Upper lobe of right lung (tissue), 1 donor: Measurements from ENCODE around the gene PSAP. TPM values are rescaled to one million over a fixed set of nuclear protein-coding genes. Genes with fewer than 3 reads are reported as not detected.

Experiments
- ATAC-seq: fragments of 200-7000 bp; cut with Tn5 transposase; one replicate; pipeline ENCODE4 v1.9.1; 2020; ENCODE audit warnings: mild to moderate bottlenecking, moderate library complexity
- DNase-seq: peaks from one replicate; pipeline ENCODE4 v3.0.0-alpha.2; 2020
- H3K27ac ChIP-seq: fragments of 200-600 bp; one replicate; pipeline ENCODE4 v1.8.0; 2022
- H3K27me3 ChIP-seq: fragments of 200-600 bp; one replicate; pipeline ENCODE4 v1.8.0; 2022; ENCODE audit warnings: mild to moderate bottlenecking
- H3K36me3 ChIP-seq: fragments of 200-600 bp; one replicate; pipeline ENCODE4 v1.8.0; 2022
- H3K4me1 ChIP-seq: fragments of 200-600 bp; one replicate; pipeline ENCODE4 v1.8.0; 2022
- H3K4me3 ChIP-seq: fragments of 200-600 bp; one replicate; pipeline ENCODE4 v1.8.0; 2022; ENCODE audit warnings: mild to moderate bottlenecking
- H3K9me3 ChIP-seq: fragments of 200-600 bp; one replicate; pipeline ENCODE4 v1.8.0; 2022
- intact Hi-C: fragments of 100-400 bp; cut with DNase I; formaldehyde crosslinking; loops from one replicate; pipeline ENCODE4 v1.11.0; 2022
- total RNA-seq: library from RNA; stranded (reverse); fragmentation: NEBNext Ultra II Directional; extraction: Animal tissue kit (Norgen Biotek cat#: 25700); gene quantifications from one replicate; pipeline ENCODE4 v1.2.1, GENCODE V29; 2021
- TF ChIP-seq, protein P1 (sequence below): fragments of 200-600 bp; IDR thresholded peaks from one replicate; pipeline ENCODE4 v1.8.0; 2022; ENCODE audit warnings: antibody characterized with exemption
- donor health status: DM: no; HTN: yes; CAD: no; lungs with severe emphysema.

Gene PSAP
- total RNA-seq, 1 donor from 2014 or later: 1,464 TPM

DNA sequence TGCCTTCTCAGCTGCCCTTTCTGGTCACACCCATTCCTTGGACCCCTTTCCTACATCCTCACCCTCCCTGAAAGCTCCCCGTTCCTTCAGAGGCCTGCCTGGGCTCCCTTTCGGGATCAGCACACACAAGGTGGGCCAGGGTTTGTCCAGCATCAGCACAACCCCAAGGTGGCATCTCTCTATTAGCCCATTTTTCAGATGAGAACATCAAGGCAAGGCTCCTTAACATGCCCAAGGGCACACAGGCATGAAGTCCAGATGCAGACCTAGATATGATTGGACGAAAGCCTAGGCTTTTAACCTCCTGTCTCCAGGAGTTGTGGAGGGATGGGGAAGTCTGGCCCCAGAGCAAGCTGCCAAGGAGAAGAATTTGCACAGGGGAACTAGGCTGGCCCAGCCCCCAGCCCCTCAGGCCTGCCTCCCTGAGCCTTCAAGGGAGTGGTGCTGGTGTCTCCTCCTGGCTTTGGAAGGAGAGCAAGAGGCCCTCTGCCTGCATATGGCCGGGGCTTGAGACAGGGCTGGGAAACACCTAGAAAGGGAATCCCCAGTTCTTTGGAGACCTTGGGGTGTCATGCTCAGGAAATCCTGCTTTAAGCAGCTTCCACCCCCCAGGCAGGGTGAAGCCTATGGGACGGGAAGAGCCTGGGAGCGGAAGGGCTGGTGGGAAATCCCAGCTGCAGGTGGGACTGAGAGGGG lies 68.7 kb downstream of the PSAP start:
- Histone ChIP-seq H3K27me3 (no peaks in the 10 kb centered on the region), H3K4me3 (no peak overlapping the region), H3K27ac (no peak overlapping the region), H3K4me1 (peaks cover 10% of the 10 kb centered on the region), H3K36me3 (no peaks in the 10 kb centered on the region), H3K9me3 (no peaks in the 10 kb centered on the region)
- intact Hi-C loops: no loop called here
- DNase-seq: no peak
- TF ChIP-seq, protein P1, sequence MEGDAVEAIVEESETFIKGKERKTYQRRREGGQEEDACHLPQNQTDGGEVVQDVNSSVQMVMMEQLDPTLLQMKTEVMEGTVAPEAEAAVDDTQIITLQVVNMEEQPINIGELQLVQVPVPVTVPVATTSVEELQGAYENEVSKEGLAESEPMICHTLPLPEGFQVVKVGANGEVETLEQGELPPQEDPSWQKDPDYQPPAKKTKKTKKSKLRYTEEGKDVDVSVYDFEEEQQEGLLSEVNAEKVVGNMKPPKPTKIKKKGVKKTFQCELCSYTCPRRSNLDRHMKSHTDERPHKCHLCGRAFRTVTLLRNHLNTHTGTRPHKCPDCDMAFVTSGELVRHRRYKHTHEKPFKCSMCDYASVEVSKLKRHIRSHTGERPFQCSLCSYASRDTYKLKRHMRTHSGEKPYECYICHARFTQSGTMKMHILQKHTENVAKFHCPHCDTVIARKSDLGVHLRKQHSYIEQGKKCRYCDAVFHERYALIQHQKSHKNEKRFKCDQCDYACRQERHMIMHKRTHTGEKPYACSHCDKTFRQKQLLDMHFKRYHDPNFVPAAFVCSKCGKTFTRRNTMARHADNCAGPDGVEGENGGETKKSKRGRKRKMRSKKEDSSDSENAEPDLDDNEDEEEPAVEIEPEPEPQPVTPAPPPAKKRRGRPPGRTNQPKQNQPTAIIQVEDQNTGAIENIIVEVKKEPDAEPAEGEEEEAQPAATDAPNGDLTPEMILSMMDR: no peak
- ATAC-seq: no peak

- Histone ChIP-seq H3K27ac (no peak overlapping the region), H3K27me3 (no peaks in the 10 kb centered on the region), H3K4me3 (no peak overlapping the region), H3K4me1 (peaks cover 23% of the 10 kb centered on the region), H3K9me3 (no peaks in the 10 kb centered on the region), H3K36me3 (no peaks in the 10 kb centered on the region)
- ATAC-seq (no peak), DNase-seq (no peak)
- TF ChIP-seq, protein P1: no peak
- intact Hi-C loops: no loop called here
Measured at GRCh38 chr10:71780719-71781118, 70.3 kb downstream of the PSAP start.

GRCh38 chr10:71780156-71780555 lies 70.9 kb downstream of the PSAP start:
- no peaks in the 10 kb centered on the region for H3K9me3 ChIP-seq
- intact Hi-C loops: no loop called here
- H3K36me3 ChIP-seq: no peaks in the 10 kb centered on the region
- ATAC-seq (no peak), DNase-seq (no peak)
- H3K27ac ChIP-seq: no peak overlapping the region
- H3K27me3 ChIP-seq: no peaks in the 10 kb centered on the region
- peaks cover 29% of the 10 kb centered on the region for H3K4me1 ChIP-seq
- H3K4me3 ChIP-seq: no peak overlapping the region
- TF ChIP-seq, protein P1: no peak

GRCh38 chr10:71779641-71780040 lies 71.4 kb downstream of the PSAP start:
- Histone ChIP-seq H3K4me3 (no peak overlapping the region), H3K27me3 (no peaks in the 10 kb centered on the region), H3K4me1 (peaks cover 34% of the 10 kb centered on the region), H3K9me3 (no peaks in the 10 kb centered on the region), H3K36me3 (no peaks in the 10 kb centered on the region), H3K27ac (no peak overlapping the region)
- ATAC-seq: no peak
- intact Hi-C loops: no loop called here
- TF ChIP-seq, protein P1: no peak
- DNase-seq: no peak

GRCh38 chr10:71778071-71778825 lies 72.8 kb downstream of the PSAP start:
- DNase-seq: no peak
- H3K27ac ChIP-seq: no peak overlapping the region
- no peaks in the 10 kb centered on the region for H3K36me3 ChIP-seq
- H3K4me1 ChIP-seq: peaks cover 41% of the 10 kb centered on the region
- no peaks in the 10 kb centered on the region for H3K9me3 ChIP-seq
- H3K4me3 ChIP-seq: no peak overlapping the region
- H3K27me3 ChIP-seq: no peaks in the 10 kb centered on the region
- intact Hi-C loops: no loop called here
- TF ChIP-seq, protein P1: no peak
- ATAC-seq: no peak
